K562 (cell line): ENCODE data around the gene CPNE9. TPM values are rescaled to one million over a fixed set of nuclear protein-coding genes. Genes with fewer than 3 reads are reported as not detected.

ENCODE experiments used
- CTCFL ChIP-seq: IDR thresholded peaks from 2 replicates; pipeline ENCODE4 v1.6.1; 2011; ENCODE audit warnings: borderline replicate concordance, low read depth, mild to moderate bottlenecking, moderate library complexity, low read length; ENCODE audit not compliant: insufficient read depth, poor library complexity, severe bottlenecking
- E2F8 ChIP-seq: fragments of 450-650 bp; IDR thresholded peaks from 2 replicates; pipeline ENCODE4 v1.7.1; 2018; ENCODE audit warnings: mild to moderate bottlenecking, low read depth; ENCODE audit not compliant: partially characterized antibody
- TRIM28 ChIP-seq: fragments of 450-650 bp; IDR thresholded peaks from 2 replicates; pipeline ENCODE4 v1.6.1; 2017
- ZNF609 ChIP-seq: sonication (generic); formaldehyde crosslinking; IDR thresholded peaks from 2 replicates; pipeline ENCODE4 v1.8.1; 2023; ENCODE audit warnings: missing genetic modification reagents, mild to moderate bottlenecking, borderline replicate concordance
- ZNF644 ChIP-seq: fragments of 200-800 bp; sonication (Bioruptor generic); IDR thresholded peaks from 2 replicates; pipeline ENCODE4 v1.6.1; 2016; ENCODE audit warnings: low read depth, missing genetic modification characterization, missing compliant biosample characterization
- polyA plus RNA-seq, 8 experiments: library from polyadenylated mRNA; depleted of rRNA in 4 of 8; stranded (reverse) in 5 of 8; unstranded in 3 of 8; fragments of >200 nt; fragmentation: Nextera tagmentation in 2 of 8; fragmentation: Illumina TruSeq in 1 of 8; extraction: Ambion mirVana in 2 of 8; extraction: Trizol in 1 of 8; gene quantifications; 2 replicates each; pipeline versions ENCODE4 v1.2.1 to v1.2.3, GENCODE V29; 2011 to 2014; ENCODE audit warnings: inconsistent platforms in 1 of 8, missing spikeins in 1 of 8
- total RNA-seq, 7 experiments: library from RNA; depleted of rRNA in 6 of 7; stranded (reverse); fragments of >200 nt in 6 of 7; fragmentation: Illumina TruSeq in 2 of 7; extraction: Trizol in 2 of 7; gene quantifications; 2 replicates each; pipeline versions ENCODE4 v1.2.1 to v1.2.3, GENCODE V29; 2011 to 2021; ENCODE audit warnings: low replicate concordance in 1 of 7
- TF ChIP-seq, protein P1 (sequence below): sonication (generic); formaldehyde crosslinking; IDR thresholded peaks from 2 replicates; pipeline ENCODE4 v1.8.0; 2022; ENCODE audit warnings: mild to moderate bottlenecking, missing genetic modification reagents
- TF ChIP-seq, protein P2 (sequence below): sonication (generic); formaldehyde crosslinking; IDR thresholded peaks from 2 replicates; pipeline ENCODE4 v1.9.0; 2022; ENCODE audit warnings: mild to moderate bottlenecking, missing genetic modification reagents
- TF ChIP-seq, protein P3 (sequence below), 2 experiments: fragments of 450-650 bp in 1 of 2; IDR thresholded peaks; 2 replicates each; pipeline ENCODE4 v1.6.1; 2011 to 2017; ENCODE audit warnings: low read depth in 2 of 2, antibody characterized with exemption in 1 of 2, borderline replicate concordance in 1 of 2, low read length in 1 of 2, mild to moderate bottlenecking in 1 of 2, mixed read lengths in 1 of 2; ENCODE audit not compliant: control insufficient read depth in 1 of 2

The CPNE9 gene
- total and polyA plus RNA-seq, 9 of the 15 experiments (the other 6 are each of a cell fraction or from before 2014, with no cell fraction given) = 0.22 to 0.56 (median 0.29) TPM; not detected in 3

- TF ChIP-seq E2F8 = no peak
- TF ChIP-seq, protein P1, sequence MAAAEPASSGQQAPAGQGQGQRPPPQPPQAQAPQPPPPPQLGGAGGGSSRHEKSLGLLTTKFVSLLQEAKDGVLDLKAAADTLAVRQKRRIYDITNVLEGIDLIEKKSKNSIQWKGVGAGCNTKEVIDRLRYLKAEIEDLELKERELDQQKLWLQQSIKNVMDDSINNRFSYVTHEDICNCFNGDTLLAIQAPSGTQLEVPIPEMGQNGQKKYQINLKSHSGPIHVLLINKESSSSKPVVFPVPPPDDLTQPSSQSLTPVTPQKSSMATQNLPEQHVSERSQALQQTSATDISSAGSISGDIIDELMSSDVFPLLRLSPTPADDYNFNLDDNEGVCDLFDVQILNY = peak; percentile 90; the same call in 1 of the 2 replicates
- TF ChIP-seq, protein P2, sequence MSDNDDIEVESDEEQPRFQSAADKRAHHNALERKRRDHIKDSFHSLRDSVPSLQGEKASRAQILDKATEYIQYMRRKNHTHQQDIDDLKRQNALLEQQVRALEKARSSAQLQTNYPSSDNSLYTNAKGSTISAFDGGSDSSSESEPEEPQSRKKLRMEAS (CRISPR knock-in tag) = peak; percentile 58; the same call in 1 of the 2 replicates
- TF ChIP-seq ZNF644 = 0 out of 2 replicates have a peak, but pooled peaks have one; percentile 67
- peak; percentile 81; the same call in 1 of the 2 replicates for TF ChIP-seq ZNF609
- TF ChIP-seq, protein P3, sequence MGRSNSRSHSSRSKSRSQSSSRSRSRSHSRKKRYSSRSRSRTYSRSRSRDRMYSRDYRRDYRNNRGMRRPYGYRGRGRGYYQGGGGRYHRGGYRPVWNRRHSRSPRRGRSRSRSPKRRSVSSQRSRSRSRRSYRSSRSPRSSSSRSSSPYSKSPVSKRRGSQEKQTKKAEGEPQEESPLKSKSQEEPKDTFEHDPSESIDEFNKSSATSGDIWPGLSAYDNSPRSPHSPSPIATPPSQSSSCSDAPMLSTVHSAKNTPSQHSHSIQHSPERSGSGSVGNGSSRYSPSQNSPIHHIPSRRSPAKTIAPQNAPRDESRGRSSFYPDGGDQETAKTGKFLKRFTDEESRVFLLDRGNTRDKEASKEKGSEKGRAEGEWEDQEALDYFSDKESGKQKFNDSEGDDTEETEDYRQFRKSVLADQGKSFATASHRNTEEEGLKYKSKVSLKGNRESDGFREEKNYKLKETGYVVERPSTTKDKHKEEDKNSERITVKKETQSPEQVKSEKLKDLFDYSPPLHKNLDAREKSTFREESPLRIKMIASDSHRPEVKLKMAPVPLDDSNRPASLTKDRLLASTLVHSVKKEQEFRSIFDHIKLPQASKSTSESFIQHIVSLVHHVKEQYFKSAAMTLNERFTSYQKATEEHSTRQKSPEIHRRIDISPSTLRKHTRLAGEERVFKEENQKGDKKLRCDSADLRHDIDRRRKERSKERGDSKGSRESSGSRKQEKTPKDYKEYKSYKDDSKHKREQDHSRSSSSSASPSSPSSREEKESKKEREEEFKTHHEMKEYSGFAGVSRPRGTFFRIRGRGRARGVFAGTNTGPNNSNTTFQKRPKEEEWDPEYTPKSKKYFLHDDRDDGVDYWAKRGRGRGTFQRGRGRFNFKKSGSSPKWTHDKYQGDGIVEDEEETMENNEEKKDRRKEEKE (IDR thresholded peaks at IDR 0.05; ENCODE audit: borderline replicate concordance in 1 of 2, control insufficient read depth in 1 of 2, low read depth in 2 of 2, low read length in 1 of 2) = no peak
- no peak for TF ChIP-seq TRIM28
- no peak for TF ChIP-seq CTCFL
These were observed 1.0 kb downstream of the CPNE9 start (continued) for GRCh38 chr3:9704347-9705322.
